Choroid plexus epithelial cell (primary cell): Measurements from ENCODE around the gene CEACAM18.

Experiments used
- DNase-seq: peaks from one replicate; pipeline ENCODE4 v3.0.0-alpha.2; 2010; ENCODE audit warnings: low read depth
- H3K4me3 ChIP-seq: 2 replicates; pipeline ENCODE4 v1.5.1; 2011; ENCODE audit warnings: low read depth, mild to moderate bottlenecking, control low read depth, low read length, moderate library complexity
- TF ChIP-seq, protein P1 (sequence below): conservative IDR thresholded peaks from 2 replicates; pipeline ENCODE4 v1.5.1; 2011; ENCODE audit warnings: low read depth, mild to moderate bottlenecking, control low read depth, inconsistent platforms, low read length, moderate library complexity

CEACAM18 gene

DNA sequence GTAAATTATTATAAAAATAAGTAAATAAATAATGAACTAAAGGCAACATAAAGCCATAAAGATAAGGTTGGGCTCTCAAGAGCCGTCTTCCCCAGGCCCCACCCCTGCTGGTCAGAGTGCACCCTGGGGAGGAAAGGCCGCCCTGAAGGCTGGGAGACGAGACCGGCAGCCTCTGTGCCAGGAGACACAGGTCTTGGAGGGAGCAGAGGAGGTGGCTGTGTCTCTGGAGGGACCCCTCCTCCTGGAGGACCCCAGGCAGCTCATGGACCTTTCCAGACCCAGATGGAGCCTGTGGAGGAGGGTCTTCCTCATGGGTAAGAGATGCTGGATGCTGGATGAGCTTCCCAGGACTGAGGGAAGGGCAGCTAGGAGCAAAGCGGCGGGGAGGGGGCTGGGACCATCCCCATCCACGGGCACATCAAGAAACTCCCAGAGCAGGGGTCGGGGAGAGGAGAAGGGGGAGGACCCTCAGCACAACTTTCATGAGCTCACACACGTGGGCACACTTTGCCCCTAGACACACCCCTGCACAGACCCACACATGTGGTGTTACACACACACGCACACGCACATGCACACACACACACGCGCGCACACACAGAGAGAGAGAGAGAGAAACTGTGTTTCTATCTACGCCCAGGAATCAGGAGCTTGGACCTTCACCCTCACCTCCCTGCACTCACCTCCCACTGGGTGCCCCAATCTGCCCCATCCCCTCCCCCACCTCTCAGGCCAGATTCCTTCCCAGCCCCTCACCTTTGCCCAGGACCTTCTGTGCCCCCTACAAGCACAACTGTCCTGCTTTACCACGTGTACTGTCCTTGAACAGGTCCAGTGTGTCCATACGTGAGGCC, at the start of gene CEACAM18:
Gene CEACAM18 (plus strand): TSS at position 159 of the 854 bp plus-strand sequence.
- no peak within 1 kb of the TSS for H3K4me3 ChIP-seq
- TF ChIP-seq, protein P1, sequence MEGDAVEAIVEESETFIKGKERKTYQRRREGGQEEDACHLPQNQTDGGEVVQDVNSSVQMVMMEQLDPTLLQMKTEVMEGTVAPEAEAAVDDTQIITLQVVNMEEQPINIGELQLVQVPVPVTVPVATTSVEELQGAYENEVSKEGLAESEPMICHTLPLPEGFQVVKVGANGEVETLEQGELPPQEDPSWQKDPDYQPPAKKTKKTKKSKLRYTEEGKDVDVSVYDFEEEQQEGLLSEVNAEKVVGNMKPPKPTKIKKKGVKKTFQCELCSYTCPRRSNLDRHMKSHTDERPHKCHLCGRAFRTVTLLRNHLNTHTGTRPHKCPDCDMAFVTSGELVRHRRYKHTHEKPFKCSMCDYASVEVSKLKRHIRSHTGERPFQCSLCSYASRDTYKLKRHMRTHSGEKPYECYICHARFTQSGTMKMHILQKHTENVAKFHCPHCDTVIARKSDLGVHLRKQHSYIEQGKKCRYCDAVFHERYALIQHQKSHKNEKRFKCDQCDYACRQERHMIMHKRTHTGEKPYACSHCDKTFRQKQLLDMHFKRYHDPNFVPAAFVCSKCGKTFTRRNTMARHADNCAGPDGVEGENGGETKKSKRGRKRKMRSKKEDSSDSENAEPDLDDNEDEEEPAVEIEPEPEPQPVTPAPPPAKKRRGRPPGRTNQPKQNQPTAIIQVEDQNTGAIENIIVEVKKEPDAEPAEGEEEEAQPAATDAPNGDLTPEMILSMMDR, result no peak
- DNase-seq, result no peak

DNA sequence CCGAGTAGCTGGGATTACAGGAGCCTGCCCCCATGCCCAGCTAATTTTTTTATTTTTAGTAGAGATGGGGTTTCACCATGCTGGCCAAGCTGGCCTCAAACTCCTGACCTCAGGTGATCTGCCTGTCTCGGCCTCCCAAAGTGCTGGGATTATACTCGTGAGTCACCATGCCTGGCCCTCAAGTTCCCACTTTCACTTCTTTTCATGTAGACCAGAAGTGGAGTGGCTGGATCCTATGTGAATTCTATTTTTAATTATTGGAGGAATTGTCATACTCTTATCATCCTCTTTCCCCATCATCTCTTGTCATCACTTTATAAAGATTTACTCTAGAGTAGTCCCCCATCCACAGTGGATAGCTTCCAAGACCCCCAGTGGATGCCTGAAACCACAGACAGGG, 48.1 kb upstream of the CEACAM18 start:
- no peak overlapping the region for H3K4me3 ChIP-seq
- DNase-seq, result no peak
- TF ChIP-seq, protein P1, result no peak

DNA sequence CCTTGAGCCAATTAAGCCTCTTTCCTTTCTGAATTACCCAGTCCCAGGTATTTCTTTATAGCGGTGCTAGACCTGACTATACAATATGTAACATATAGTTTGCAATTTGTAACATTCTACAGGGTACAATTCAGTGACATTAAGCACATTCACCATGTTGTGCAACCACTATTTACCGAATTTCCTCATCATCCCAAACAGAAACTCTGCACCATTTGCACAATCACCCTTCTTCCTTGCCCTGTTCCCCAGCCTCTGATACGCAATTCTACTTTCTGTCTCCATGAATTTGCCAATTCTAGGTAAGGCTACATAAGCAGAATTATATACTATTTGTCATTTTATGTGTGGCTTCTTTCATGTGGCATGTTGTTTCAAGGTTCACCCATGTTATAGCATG, 47.2 kb upstream of the CEACAM18 start:
- TF ChIP-seq, protein P1, result no peak
- H3K4me3 ChIP-seq, result no peak overlapping the region
- no peak for DNase-seq

DNA sequence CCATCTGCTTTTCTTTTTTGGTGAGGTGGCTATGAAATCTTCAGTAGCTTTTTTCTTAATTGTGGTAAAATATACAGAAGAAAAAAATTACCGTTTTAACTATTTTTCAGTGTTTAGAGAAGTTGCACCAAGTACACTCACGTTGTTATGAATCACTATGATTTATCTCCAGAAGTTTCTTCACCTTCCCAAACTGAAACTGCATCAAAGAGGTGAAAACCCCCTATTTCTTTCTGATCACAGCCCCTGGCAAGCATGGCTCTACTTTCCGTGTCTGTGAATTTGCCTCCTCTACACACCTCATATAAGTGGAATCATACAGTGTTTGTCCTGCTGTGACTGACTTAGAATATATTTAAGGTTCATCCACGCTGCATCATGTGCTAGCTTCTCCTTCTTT, 45.3 kb upstream of the CEACAM18 start:
- TF ChIP-seq, protein P1, result no peak
- DNase-seq, result no peak
- H3K4me3 ChIP-seq, result no peak overlapping the region

DNA sequence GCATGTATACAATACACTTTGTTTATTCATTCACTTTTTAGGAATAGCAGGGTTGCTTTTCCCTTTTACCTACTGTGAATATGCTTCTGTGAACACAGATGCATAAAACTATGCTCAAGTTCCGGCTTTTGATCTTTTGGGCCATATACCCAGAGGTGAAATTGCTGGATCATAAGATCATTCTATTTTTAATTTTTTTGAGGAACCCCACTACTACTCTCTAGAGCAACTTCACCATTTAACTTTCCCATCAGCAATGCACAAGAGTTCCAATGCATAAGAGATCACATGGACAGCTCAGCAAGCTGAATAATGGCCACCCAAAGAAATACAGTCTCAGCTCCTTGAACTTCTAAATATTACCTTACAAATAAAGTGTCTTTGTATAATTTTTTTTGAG, 43.9 kb upstream of the CEACAM18 start:
- H3K4me3 ChIP-seq, result no peak overlapping the region
- DNase-seq, result no peak
- TF ChIP-seq, protein P1, result no peak

DNA sequence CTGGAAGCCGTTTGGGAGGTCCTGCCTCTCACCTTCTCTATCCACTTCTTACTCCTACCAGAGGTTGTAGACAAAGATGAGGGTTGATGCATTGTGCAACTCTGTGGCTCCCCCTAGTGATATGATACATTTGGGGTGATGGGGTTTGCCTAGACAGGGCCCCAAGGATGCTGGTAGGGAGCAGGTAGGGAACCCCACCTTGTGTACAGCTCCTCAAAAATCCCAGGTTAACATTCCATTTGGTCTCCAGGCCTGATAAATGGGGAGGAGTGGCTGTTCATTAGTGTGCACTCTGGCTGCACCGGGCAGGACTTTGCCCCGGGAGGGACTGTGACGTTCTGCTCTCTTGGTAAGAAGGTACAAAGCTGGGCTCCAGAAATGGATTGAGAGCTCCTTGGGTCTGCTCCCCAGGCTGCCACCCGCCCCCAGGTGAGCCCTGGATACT, 39.3 kb upstream of the CEACAM18 start:
- no peak overlapping the region for H3K4me3 ChIP-seq
- peak; percentile 8 for DNase-seq
- TF ChIP-seq, protein P1, result peak; percentile 43

DNA sequence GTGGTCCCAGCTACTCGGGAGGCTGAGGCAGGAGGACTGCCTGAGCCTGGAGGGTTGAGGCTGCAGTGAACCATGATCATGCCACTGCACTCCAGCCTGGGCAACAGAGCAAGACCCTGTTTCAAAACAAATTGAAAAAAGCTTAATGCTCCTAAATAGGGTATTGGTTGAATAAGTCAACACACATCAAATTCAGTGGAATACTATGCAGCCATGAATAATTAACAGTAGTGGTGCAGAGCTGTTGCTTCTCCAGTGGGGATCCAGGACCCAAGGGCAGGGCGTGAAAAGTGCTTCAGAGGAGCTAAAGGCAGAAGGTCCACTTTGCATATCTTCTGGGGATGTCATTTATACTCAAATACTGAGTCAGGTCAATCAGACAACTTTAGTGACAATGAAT, 38.3 kb upstream of the CEACAM18 start:
- H3K4me3 ChIP-seq, result no peak overlapping the region
- TF ChIP-seq, protein P1, result no peak
- DNase-seq, result no peak
